Thyroid gland (tissue), 4 donors: ENCODE data around the gene ATP4B. TPM values are rescaled to one million over a fixed set of nuclear protein-coding genes. Genes with fewer than 3 reads are reported as not detected.

Experiments
- DNase-seq, 2 donors: peaks; one replicate each; pipeline ENCODE4 v3.0.0-alpha.2; 2019
- H3K27ac ChIP-seq, 3 donors: fragments of 200-600 bp; sonication (generic); 1 replicate in 2 of 3; 2 replicates in 1 of 3; pipeline ENCODE4 v1.5.1; 2016 to 2019; ENCODE audit warnings: mild to moderate bottlenecking in 1 of 3, moderate library complexity in 1 of 3
- H3K27me3 ChIP-seq: fragments of 200-600 bp; sonication (generic); one replicate; pipeline ENCODE4 v1.5.1; 2019
- H3K36me3 ChIP-seq, 2 donors: fragments of 200-600 bp; sonication (generic); one replicate each; pipeline ENCODE4 v1.5.1; 2016 to 2019
- H3K4me1 ChIP-seq, 2 donors: fragments of 200-600 bp; sonication (generic); one replicate each; pipeline ENCODE4 v1.5.1; 2017 to 2019
- H3K4me3 ChIP-seq, 3 donors: fragments of 200-600 bp; sonication (generic); replicated peaks in 1 of 3; 1 replicate in 2 of 3; 2 replicates in 1 of 3; pipeline ENCODE4 v1.5.1; 2016; ENCODE audit warnings: mild to moderate bottlenecking in 1 of 3
- H3K9me3 ChIP-seq: fragments of 200-600 bp; sonication (generic); one replicate; pipeline ENCODE4 v1.5.1; 2017
- CTCF ChIP-seq, 6 experiments: fragments of 200-600 bp in 3 of 6; fragments of 450-650 bp in 3 of 6; sonication (generic) in 3 of 6; IDR thresholded peaks; one replicate each; pipeline ENCODE4 v1.5.1; 2016 to 2019; ENCODE audit warnings: antibody characterized with exemption in 6 of 6, mild to moderate bottlenecking in 2 of 6, inconsistent platforms in 1 of 6, moderate library complexity in 1 of 6
- POLR2A ChIP-seq, 2 donors: fragments of 450-650 bp; IDR thresholded peaks; one replicate each; pipeline ENCODE4 v1.6.1; 2017; ENCODE audit warnings: antibody characterized with exemption in 2 of 2, mild to moderate bottlenecking in 2 of 2, moderate library complexity in 1 of 2
- WGBS, 2 donors: methylation state at CpG; one replicate each; pipeline ENCODE4 v1.1.5; 2017; 5-methylcytosine and 5-hydroxymethylcytosine counted together
- intact Hi-C: fragments of 100-400 bp; cut with DNase I; formaldehyde crosslinking; loops from one replicate; pipeline ENCODE4 v1.15.1; 2023
- total RNA-seq, 4 donors: library from RNA; depleted of rRNA; stranded (reverse); fragments of >200 nt; gene quantifications; one replicate each; pipeline ENCODE4 v1.2.3, GENCODE V29; 2016

Gene ATP4B
- total RNA-seq, 4 donors from 2014 or later: not detected

GRCh38 chr13:113663934-113664333 is 5.9 kb upstream of the ATP4B start:
- Histone ChIP-seq H3K27ac (no peak overlapping the region), H3K36me3 (no peaks in the 10 kb centered on the region), H3K4me1 (no peaks in the 10 kb centered on the region), H3K4me3 (no peak overlapping the region), H3K9me3 (no peaks in the 10 kb centered on the region), H3K27me3 (no peaks in the 10 kb centered on the region)
- TF ChIP-seq POLR2A (IDR thresholded peaks at IDR 0.05) (no peak), CTCF (IDR thresholded peaks at IDR 0.05) (no peak)
- DNase-seq: no peak
- intact Hi-C loops: no loop called here
- 82 to 85% methylated on average over 15 of the region's 15 CpGs for WGBS, 2 donors

- H3K4me1 ChIP-seq: no peaks in the 10 kb centered on the region
These were observed 3.5 kb upstream of the ATP4B start for GRCh38 chr13:113661509-113661908.

GRCh38 chr13:113660066-113660465 is 2.1 kb upstream of the ATP4B start:
- Histone ChIP-seq H3K27ac (no peak overlapping the region), H3K27me3 (no peaks in the 10 kb centered on the region), H3K9me3 (no peaks in the 10 kb centered on the region), H3K4me3 (no peak overlapping the region), H3K4me1 (no peaks in the 10 kb centered on the region), H3K36me3 (no peaks in the 10 kb centered on the region)
- intact Hi-C loops: no loop called here
- WGBS, 2 donors: 96 to 100% methylated on average over 3 of the region's 3 CpGs
- DNase-seq: no peak
- no peak for TF ChIP-seq CTCF (IDR thresholded peaks at IDR 0.05)
- no peak for TF ChIP-seq POLR2A (IDR thresholded peaks at IDR 0.05)

More at GRCh38 chr13:113661509-113661908, 3.5 kb upstream of the ATP4B start:
- H3K9me3 ChIP-seq: no peaks in the 10 kb centered on the region
- DNase-seq: no peak
- no peak overlapping the region for H3K4me3 ChIP-seq
- H3K27me3 ChIP-seq: no peaks in the 10 kb centered on the region
- no peak overlapping the region for H3K27ac ChIP-seq
- no peak for TF ChIP-seq CTCF (IDR thresholded peaks at IDR 0.05)
- TF ChIP-seq POLR2A (IDR thresholded peaks at IDR 0.05): no peak
- 94 to 96% methylated on average over 2 of the region's 2 CpGs for WGBS, 2 donors
- intact Hi-C loops: no loop called here
- no peaks in the 10 kb centered on the region for H3K36me3 ChIP-seq

- 92 to 94% methylated on average over 8 of the region's 8 CpGs for whole genome bisulfite sequencing, 2 donors
- no peak for DNase-seq
- TF ChIP-seq POLR2A (IDR thresholded peaks at IDR 0.05) (no peak), CTCF (IDR thresholded peaks at IDR 0.05) (no peak)
- no peaks in the 10 kb centered on the region for H3K27me3 ChIP-seq
- intact Hi-C loops: no loop called here
- no peak overlapping the region for H3K4me3 ChIP-seq
- H3K4me1 ChIP-seq: no peaks in the 10 kb centered on the region
- no peaks in the 10 kb centered on the region for H3K36me3 ChIP-seq
- H3K27ac ChIP-seq: no peak overlapping the region
- H3K9me3 ChIP-seq: no peaks in the 10 kb centered on the region
These were observed 1.3 kb upstream of the ATP4B start for GRCh38 chr13:113659337-113659736.

- intact Hi-C loops: no loop called here
- Histone ChIP-seq H3K4me1 (no peaks in the 10 kb centered on the region), H3K27ac (no peak overlapping the region), H3K9me3 (no peaks in the 10 kb centered on the region), H3K27me3 (no peaks in the 10 kb centered on the region), H3K4me3 (no peak overlapping the region), H3K36me3 (no peaks in the 10 kb centered on the region)
- WGBS, 2 donors: 84 to 90% methylated on average over 12 to 13 of the region's 14 CpGs
- TF ChIP-seq CTCF (IDR thresholded peaks at IDR 0.05) (no peak), POLR2A (IDR thresholded peaks at IDR 0.05) (no peak)
- no peak for DNase-seq
These were observed 838 bp upstream of the ATP4B start for GRCh38 chr13:113658836-113659235.
